BJ (cell line): ENCODE measurements around the gene TMEM82. TPM values are rescaled to one million over a fixed set of nuclear protein-coding genes. Genes with fewer than 3 reads are reported as not detected.

Source experiments
- CTCF ChIA-PET: fragments of 350-600 bp; formaldehyde crosslinking; extraction: SDS; loops from one replicate; lab custom pipeline; 2021; ENCODE audit warnings: antibody characterized with exemption, inconsistent platforms; lab: Yijun Ruan, JAX
- POLR2A ChIA-PET: fragments of 300-600 bp; sonication (Branson Sonifier 250); formaldehyde crosslinking; extraction: SDS; loops from one replicate; lab custom pipeline; 2021; ENCODE audit warnings: antibody characterized with exemption; lab: Charles Lee
- DNase-seq: peaks from one replicate; pipeline ENCODE4 v3.0.0-alpha.2; 2011; ENCODE audit warnings: low read depth
- H3K27me3 ChIP-seq: 2 replicates; pipeline ENCODE4 v1.6.0; 2011; ENCODE audit warnings: low read length; ENCODE audit not compliant: control insufficient read depth, insufficient read depth
- H3K36me3 ChIP-seq: 2 replicates; pipeline ENCODE4 v1.5.1; 2011; ENCODE audit warnings: low read length; ENCODE audit not compliant: control insufficient read depth, insufficient read depth
- H3K4me3 ChIP-seq: 2 replicates; pipeline ENCODE4 v1.5.1; 2011; ENCODE audit warnings: low read depth, mild to moderate bottlenecking, control low read depth, low read length
- CTCF ChIP-seq: IDR thresholded peaks from 2 replicates; pipeline ENCODE4 v1.5.1; 2011; ENCODE audit warnings: low read depth, mild to moderate bottlenecking, control low read depth, inconsistent platforms, low read length, moderate library complexity; ENCODE audit not compliant: insufficient read depth
- polyA plus RNA-seq: library from polyadenylated mRNA; depleted of rRNA; stranded (reverse); fragments of >200 nt; gene quantifications from 2 replicates; pipeline ENCODE4 v1.2.3, GENCODE V29; 2011

The TMEM82 gene
- polyA plus RNA-seq, 1 experiment, result not detected

GRCh38 chr1:15761366-15762128, 19.2 kb downstream of the TMEM82 start:
- no peak for TF ChIP-seq CTCF
- ChIA-PET POLR2A (no interaction called here), CTCF (interaction anchor here (0.8 to 1.7 kb wide), 2 partner anchors 31 to 60 kb away, joined by 3 to 7 read pairs; no protein-coding TSS in a partner anchor)
- Histone ChIP-seq H3K36me3 (peaks cover 19% of the 10 kb centered on the region), H3K4me3 (peak overlapping the region; percentile 32), H3K27me3 (no peaks in the 10 kb centered on the region)
- DNase-seq, result no peak

- DNase-seq, result no peak
- H3K27me3 ChIP-seq, result no peaks in the 10 kb centered on the region
- no peak for TF ChIP-seq CTCF
- H3K4me3 ChIP-seq, result no peak overlapping the region
- ChIA-PET POLR2A (no interaction called here), CTCF (no interaction called here)
- peaks cover 20% of the 10 kb centered on the region for H3K36me3 ChIP-seq
These were observed 20.2 kb downstream of the TMEM82 start for GRCh38 chr1:15762546-15762945.

GRCh38 chr1:15764269-15764764, 22.0 kb downstream of the TMEM82 start:
- POLR2A ChIA-PET, result no interaction called here
- CTCF ChIA-PET, result no interaction called here
- DNase-seq, result no peak
- Histone ChIP-seq H3K4me3 (no peak overlapping the region), H3K27me3 (no peaks in the 10 kb centered on the region), H3K36me3 (peaks cover 30% of the 10 kb centered on the region)
- TF ChIP-seq CTCF, result no peak

GRCh38 chr1:15764890-15765289, 22.6 kb downstream of the TMEM82 start:
- no peak overlapping the region for H3K4me3 ChIP-seq
- POLR2A ChIA-PET, result no interaction called here
- CTCF ChIA-PET, result no interaction called here
- H3K36me3 ChIP-seq, result peaks cover 31% of the 10 kb centered on the region
- no peak for DNase-seq
- TF ChIP-seq CTCF, result no peak
- H3K27me3 ChIP-seq, result no peaks in the 10 kb centered on the region

GRCh38 chr1:15765495-15766194, 23.3 kb downstream of the TMEM82 start:
- TF ChIP-seq CTCF, result no peak
- DNase-seq, result no peak
- Histone ChIP-seq H3K4me3 (no peak overlapping the region), H3K27me3 (no peaks in the 10 kb centered on the region), H3K36me3 (peaks cover 37% of the 10 kb centered on the region)
- CTCF ChIA-PET, result no interaction called here
- POLR2A ChIA-PET, result no interaction called here
